Lower lobe of right lung (tissue), 2 donors: ENCODE data around the gene TMCC2. TPM values are rescaled to one million over a fixed set of nuclear protein-coding genes. Genes with fewer than 3 reads are reported as not detected.
A peak's percentile ranks its signal among the peaks of the same experiment; 100 is the strongest.

Experiments
- ATAC-seq, 2 donors: fragments of 200-7000 bp; cut with Tn5 transposase; one replicate each; pipeline ENCODE4 v1.9.1; 2020 to 2022; ENCODE audit warnings: mild to moderate bottlenecking in 2 of 2, moderate library complexity in 2 of 2
- DNase-seq: peaks from one replicate; pipeline ENCODE4 v3.0.0-alpha.2; 2020
- H3K27ac ChIP-seq: fragments of 200-600 bp; one replicate; pipeline ENCODE4 v1.8.0; 2022
- H3K27me3 ChIP-seq: fragments of 200-600 bp; one replicate; pipeline ENCODE4 v1.8.0; 2022; ENCODE audit warnings: low read depth
- H3K36me3 ChIP-seq: fragments of 200-600 bp; one replicate; pipeline ENCODE4 v1.8.0; 2022; ENCODE audit warnings: mild to moderate bottlenecking
- H3K4me1 ChIP-seq: fragments of 200-600 bp; one replicate; pipeline ENCODE4 v1.8.0; 2022
- H3K4me3 ChIP-seq: fragments of 200-600 bp; one replicate; pipeline ENCODE4 v1.8.0; 2022; ENCODE audit warnings: mild to moderate bottlenecking
- H3K9me3 ChIP-seq: fragments of 200-600 bp; one replicate; pipeline ENCODE4 v1.8.0; 2022
- intact Hi-C: fragments of 100-400 bp; cut with DNase I; formaldehyde crosslinking; loops from one replicate; pipeline ENCODE4 v1.11.0; 2022
- total RNA-seq: library from RNA; stranded (reverse); fragmentation: NEBNext Ultra II Directional; extraction: Animal tissue kit (Norgen Biotek cat#: 25700); gene quantifications from one replicate; pipeline ENCODE4 v1.2.1, GENCODE V29; 2021
- TF ChIP-seq, protein P1 (sequence below): fragments of 200-600 bp; IDR thresholded peaks from one replicate; pipeline ENCODE4 v1.8.0; 2022; ENCODE audit warnings: antibody characterized with exemption, mild to moderate bottlenecking
- donor health status: DM: no; HTN: yes; CAD: no; lungs with severe emphysema.

TMCC2 gene
- total RNA-seq, 1 donor from 2014 or later: 3.0 TPM

DNA sequence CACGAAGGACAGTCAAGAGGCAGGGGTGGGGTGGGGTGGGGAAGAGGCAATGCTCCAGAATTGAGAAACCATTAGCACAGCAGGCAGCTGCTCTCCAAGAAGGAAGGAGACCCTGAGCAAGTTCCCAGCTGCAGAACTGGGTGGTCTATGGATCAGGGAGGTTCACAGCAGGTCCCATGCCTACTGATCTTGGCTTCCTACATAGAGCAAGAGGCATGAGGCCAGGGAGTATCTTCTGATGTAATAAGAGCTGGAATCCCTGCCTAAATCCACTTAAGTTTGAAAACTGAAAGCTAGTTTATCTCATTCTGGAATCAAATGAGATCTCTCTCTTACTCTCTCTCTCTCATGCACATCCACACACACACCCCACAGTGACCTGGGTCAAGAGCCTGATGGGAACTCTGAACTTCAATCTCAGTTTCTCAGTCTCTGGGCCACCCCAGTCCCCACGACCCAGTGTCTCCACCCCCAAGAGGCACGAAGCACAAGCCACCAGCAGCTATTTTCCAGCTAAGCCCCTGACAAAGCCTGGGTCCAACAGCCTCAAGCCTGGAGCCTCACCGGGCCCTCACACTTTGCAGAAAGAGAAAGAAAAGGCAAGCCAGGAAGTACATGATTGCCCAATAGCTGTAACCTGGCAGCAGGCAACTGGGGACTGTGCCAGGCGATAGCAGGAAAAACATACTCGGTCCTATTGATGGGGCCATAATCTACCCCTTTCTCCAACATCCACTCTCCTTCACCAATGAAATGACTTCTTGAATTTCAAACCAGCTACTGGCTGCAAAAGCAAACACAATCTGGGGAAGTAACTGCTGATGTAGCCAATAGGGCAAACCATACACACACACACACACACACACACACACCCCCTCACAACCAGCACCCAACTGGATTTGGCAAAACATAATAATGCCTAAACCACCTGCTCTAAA lies 91.6 kb downstream of the TMCC2 start:
- Histone ChIP-seq H3K36me3 (no peaks in the 10 kb centered on the region), H3K4me1 (peaks cover 70% of the 10 kb centered on the region), H3K4me3 (peak overlapping the region; percentile 78), H3K27me3 (no peaks in the 10 kb centered on the region), H3K27ac (peak overlapping the region; percentile 58), H3K9me3 (no peaks in the 10 kb centered on the region)
- TF ChIP-seq, protein P1, sequence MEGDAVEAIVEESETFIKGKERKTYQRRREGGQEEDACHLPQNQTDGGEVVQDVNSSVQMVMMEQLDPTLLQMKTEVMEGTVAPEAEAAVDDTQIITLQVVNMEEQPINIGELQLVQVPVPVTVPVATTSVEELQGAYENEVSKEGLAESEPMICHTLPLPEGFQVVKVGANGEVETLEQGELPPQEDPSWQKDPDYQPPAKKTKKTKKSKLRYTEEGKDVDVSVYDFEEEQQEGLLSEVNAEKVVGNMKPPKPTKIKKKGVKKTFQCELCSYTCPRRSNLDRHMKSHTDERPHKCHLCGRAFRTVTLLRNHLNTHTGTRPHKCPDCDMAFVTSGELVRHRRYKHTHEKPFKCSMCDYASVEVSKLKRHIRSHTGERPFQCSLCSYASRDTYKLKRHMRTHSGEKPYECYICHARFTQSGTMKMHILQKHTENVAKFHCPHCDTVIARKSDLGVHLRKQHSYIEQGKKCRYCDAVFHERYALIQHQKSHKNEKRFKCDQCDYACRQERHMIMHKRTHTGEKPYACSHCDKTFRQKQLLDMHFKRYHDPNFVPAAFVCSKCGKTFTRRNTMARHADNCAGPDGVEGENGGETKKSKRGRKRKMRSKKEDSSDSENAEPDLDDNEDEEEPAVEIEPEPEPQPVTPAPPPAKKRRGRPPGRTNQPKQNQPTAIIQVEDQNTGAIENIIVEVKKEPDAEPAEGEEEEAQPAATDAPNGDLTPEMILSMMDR: no peak
- peak; percentile 58 to 70 for ATAC-seq
- DNase-seq: peak; percentile 86
- intact Hi-C loops: no loop called here

DNA sequence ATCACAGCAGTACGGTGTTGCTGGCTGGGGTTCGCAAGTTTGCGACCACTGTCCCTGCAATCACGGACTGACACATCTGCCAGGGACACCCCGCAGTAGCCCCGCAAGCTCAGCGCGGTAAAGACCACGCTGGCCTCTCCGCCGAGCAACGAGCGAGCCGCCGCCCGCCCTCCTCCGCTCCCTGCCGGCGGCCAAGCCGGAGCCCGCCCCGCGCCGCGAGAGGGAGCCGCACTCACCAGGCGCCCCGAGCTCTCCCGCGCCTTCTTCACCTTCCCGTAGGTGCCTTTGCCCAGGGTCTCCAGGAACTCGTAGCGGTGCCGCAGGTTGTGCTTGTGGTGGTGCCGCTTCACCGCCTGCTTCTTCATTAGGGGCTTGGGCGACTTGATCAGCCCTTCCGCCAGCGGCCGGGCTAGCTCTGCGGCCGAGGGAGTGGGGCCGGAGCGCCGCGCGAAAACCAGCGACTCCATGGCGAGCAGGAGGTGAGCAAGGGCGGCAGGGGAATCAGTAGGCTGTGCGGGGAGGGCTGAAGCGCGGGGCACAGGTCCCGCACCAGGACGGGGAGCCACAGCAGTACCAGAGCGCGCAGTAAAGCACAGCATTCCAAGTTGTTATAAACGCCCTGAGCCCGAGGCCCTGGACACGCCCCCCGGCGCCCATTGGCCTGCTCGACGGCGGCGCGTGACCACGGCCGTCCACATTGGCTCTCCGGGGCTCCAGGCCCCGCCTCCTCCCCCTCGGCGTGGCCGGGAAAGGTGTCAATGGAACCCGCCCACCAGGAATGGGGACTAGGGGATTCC lies 93.6 kb downstream of the TMCC2 start, which contains the start of gene NUAK2:
TSS of gene NUAK2 (minus strand) at position 584 of the 797 bp plus-strand sequence. CDS start at position 467, 117 bp downstream.
- intact Hi-C loops: no loop called here
- peak within 1 kb of the TSS; percentile 78 for H3K4me3 ChIP-seq
- ATAC-seq (peak; percentile 92), DNase-seq (peak; percentile 97)
- TF ChIP-seq, protein P1: peak; percentile 46
- H3K36me3 ChIP-seq: no peaks in the 10 kb centered on the region
- no peaks in the 10 kb centered on the region for H3K9me3 ChIP-seq
- H3K4me1 ChIP-seq: peaks cover 63% of the 10 kb centered on the region
- H3K27ac ChIP-seq: peak within 1 kb of the TSS; percentile 91
- H3K27me3 ChIP-seq: no peaks in the 10 kb centered on the region

DNA sequence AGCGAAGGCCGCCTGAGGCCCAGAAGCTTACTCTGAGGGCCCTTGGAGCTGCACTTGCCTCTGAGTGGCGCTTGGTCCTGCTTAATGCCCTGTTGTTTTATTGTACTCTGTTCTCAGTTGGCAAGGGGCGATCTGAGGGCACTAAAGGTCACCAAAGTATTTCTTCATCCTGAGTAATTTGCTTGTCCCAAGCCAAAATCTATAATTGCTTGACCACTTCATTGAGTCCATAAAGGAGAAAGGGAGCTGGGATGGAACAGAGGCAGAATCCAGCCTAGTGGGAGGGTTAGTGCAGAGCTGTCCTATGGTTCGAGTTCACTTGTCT lies 94.2 kb downstream of the TMCC2 start:
- Histone ChIP-seq H3K36me3 (no peaks in the 10 kb centered on the region), H3K27ac (peak overlapping the region; percentile 91), H3K27me3 (no peaks in the 10 kb centered on the region), H3K9me3 (no peaks in the 10 kb centered on the region), H3K4me3 (peak overlapping the region; percentile 78), H3K4me1 (peaks cover 57% of the 10 kb centered on the region)
- ATAC-seq (no peak), DNase-seq (no peak)
- intact Hi-C loops: no loop called here
- TF ChIP-seq, protein P1: no peak

Other genes with a start within 250 kb of the TMCC2 start
- gene CNTN2, start 184.7 kb upstream of the TMCC2 start, total RNA-seq: not detected
- gene TMEM81, start 143.5 kb upstream of the TMCC2 start, total RNA-seq: 4.1 TPM
- 17.9 TPM for gene RBBP5, start 106.0 kb upstream of the TMCC2 start, total RNA-seq
- 10.7 TPM for gene DSTYK, start 16.2 kb upstream of the TMCC2 start, total RNA-seq
- 6.8 TPM for gene NUAK2, start 93.8 kb downstream of the TMCC2 start, total RNA-seq
- gene KLHDC8A, start 129.0 kb downstream of the TMCC2 start, total RNA-seq: 0.97 TPM
- not detected for gene LEMD1, start 194.1 kb downstream of the TMCC2 start, total RNA-seq
- 1.0 TPM for gene BLACAT1, start 228.1 kb downstream of the TMCC2 start, total RNA-seq